ENCODE results near the gene WNK1.

GRCh38 chr12:770479-770878 lies 18.1 kb downstream of the WNK1 start:
- TF ChIP-seq CTCF (optimal IDR thresholded peaks at IDR 0.05 in 1 of 3, IDR thresholded peaks at IDR 0.05 in 1 of 3, conservative IDR thresholded peaks at IDR 0.05 in 1 of 3; ENCODE audit: extremely low read depth in 1 of 3, insufficient read depth in 2 of 3, low read length in 3 of 3): no peak
- TF ChIP-seq EZH2 (IDR thresholded peaks at IDR 0.05; ENCODE audit: low read length): no peak

Measured in keratinocyte (primary cell).